Testis (tissue), 2 donors: ENCODE measurements around the gene RNF217.

Experiments used
- CTCF ChIP-seq, 3 experiments: fragments of 450-650 bp in 2 of 3; fragments of 200-600 bp in 1 of 3; sonication (generic) in 1 of 3; IDR thresholded peaks; one replicate each; pipeline ENCODE4 v1.5.1; 2016 to 2019; ENCODE audit warnings: antibody characterized with exemption in 3 of 3, mild to moderate bottlenecking in 2 of 3, moderate library complexity in 1 of 3
- POLR2A ChIP-seq: fragments of 450-650 bp; IDR thresholded peaks from one replicate; pipeline ENCODE4 v1.6.1; 2017; ENCODE audit warnings: antibody characterized with exemption, mild to moderate bottlenecking, moderate library complexity

- no peak for TF ChIP-seq POLR2A
- no peak for TF ChIP-seq CTCF (IDR thresholded peaks at IDR 0.05)
Observed at GRCh38 chr6:125054331-125054730, 92.1 kb downstream of the RNF217 start.
